HG03457 (cell line): ENCODE measurements around the gene MELTF.

Source experiments
- ATAC-seq: cut with Tn5 transposase; IDR thresholded peaks from one replicate; pipeline ENCODE4 v1.9.1; 2021; ENCODE audit warnings: moderate number of reproducible peaks; ENCODE audit not compliant: unreplicated experiment

The MELTF gene

DNA sequence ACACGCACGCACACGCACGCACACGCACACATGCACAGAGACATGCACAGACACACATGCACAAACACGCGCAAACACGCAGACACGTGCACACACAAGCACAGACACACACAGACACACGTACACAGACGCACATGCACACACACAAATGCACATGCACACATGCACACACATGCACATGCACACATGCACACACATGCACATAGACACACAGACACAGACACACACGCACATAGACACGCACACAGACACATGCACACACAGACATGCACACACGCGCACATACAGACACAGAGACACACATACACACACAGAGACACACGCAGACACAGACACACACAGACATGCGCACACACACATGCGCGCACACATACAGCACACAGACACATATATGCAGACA is 34.6 kb downstream of the MELTF start:
- ATAC-seq, result no peak

DNA sequence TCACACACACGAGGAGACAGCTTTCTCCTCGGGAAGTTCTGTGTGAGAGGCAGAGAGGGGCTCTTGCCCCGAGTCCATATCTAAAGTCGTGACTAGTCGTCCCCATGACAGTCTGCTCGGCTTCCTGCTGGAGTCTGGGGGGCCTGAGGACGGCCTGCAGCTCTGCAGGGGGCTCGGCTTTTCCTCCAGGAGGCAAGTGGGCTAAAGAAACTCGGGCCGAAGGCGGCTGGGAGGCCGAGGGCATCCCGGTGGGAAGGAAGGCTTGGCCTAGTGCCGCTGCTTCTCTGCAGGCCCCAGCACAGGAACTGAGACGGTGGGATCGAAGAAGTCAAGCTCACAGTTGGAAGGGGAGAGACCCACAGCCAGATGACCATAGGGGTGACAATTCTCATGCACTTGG is 35.6 kb downstream of the MELTF start:
- no peak for ATAC-seq

DNA sequence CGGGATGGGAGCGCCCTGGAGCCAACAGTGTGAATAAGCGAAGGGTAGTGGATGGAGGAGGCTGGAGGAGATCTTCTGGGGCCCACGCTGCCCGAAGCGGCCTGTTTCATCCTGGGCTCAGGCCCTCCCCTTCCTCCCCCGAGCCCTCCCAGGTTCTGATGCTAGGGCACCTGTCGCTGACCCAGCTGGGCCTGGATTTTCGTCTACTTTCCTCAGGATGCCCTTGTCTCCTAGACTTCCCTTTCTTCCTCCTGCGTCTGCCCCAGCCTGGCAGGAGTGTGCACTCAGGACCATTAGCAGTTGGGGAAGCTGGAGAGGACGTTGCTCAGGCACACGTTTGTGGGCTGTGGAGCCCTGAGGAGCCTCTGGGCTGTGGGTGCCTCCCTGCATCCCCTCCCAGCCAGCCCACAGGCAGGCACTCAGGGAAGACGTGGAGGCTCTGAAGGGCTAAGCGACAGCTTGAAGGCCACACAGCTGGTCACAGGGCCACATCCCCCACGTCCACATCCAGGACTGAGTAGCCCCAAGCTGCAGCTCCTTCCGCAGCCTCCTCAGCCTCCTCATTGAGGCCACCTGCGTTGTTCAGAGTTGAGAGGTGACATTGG is 37.1 kb downstream of the MELTF start:
- ATAC-seq, result no peak

DNA sequence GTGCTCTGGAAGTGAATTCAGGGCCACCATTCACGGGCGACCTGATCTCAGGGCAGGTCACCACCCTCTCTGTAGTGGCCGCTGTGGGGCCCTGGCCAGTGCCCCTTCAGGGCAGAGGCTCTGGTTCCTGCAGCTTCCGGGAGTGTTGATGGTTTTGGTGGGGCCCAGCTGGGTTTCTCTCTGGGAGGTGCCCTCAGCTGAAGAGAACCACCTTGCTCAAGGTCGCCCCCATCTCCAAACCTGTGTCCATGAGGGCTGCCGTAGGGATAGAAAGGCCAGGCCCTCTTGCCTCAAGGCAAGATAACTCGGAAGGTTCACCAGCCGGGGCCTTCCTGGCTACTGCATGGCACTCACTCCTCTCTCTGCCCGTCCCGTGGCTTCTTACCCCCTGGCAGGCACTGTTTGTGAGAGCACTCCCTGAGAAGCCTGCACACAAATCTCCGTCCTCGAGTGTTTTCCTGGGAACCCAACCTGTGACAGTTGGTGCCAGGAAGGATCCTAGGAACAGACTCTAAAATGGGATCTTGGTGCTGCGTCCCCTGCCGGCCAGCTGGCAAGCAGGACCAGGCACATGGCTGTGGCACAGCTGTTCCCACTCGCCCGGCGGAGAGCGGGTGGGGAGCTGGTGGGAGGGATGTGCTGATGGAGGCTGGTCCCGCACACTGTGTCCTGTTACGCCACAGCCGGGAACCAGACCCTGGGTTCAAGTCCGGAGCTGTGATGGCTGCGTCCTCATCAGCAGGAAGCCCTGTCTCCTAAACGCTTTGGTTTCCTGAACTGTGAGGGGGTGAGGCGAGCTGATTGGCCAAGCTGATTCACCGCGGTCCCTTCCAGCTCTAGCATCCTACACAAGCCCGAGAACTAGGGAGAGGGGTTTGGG is 37.8 kb downstream of the MELTF start:
- no peak for ATAC-seq

DNA sequence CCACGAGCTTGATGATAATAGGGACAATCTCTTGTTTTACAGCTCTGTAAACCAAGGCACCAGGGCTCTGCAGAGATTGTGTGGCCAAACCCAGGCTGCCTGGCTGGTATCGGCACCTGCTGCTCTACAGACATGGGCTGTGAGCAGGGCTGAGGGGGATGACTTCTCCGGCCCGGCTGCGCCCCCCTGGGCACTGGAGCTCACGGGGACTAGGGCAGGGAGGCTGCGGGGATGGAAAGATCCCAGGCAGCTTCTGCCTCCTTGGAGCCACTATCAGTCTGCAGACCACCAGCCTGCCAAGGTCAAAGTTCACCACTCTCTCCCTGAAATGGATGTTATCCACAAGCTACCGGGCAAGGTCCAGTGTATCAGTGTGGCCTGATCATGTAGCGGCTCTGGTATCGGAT is 39.0 kb downstream of the MELTF start:
- no peak for ATAC-seq

DNA sequence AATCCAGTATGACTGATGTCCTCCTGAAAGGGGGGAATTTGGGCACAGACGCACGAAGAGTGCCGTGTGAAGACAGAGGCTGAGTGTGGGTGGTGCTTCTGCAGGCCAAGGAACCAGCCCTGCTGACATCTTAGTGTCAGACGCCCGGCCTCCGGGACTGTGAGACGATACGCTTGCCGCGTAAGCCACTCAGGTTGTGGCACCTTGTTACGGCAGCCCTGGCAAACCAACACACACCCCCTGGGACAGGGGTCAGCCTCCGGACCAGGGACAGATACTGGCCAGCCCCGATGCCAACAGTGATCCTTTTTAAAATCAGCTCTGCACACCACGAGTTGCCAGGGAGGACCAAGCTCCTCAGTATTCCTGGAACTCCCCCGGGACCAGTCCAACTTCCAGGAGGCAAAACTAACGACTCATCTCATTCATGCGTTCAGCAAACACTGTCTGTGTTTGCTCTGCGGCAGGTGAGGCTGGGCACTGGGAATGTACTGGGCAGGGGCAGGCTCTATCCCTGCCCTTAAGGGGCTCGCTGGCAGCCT is 39.8 kb downstream of the MELTF start:
- ATAC-seq, result no peak

DNA sequence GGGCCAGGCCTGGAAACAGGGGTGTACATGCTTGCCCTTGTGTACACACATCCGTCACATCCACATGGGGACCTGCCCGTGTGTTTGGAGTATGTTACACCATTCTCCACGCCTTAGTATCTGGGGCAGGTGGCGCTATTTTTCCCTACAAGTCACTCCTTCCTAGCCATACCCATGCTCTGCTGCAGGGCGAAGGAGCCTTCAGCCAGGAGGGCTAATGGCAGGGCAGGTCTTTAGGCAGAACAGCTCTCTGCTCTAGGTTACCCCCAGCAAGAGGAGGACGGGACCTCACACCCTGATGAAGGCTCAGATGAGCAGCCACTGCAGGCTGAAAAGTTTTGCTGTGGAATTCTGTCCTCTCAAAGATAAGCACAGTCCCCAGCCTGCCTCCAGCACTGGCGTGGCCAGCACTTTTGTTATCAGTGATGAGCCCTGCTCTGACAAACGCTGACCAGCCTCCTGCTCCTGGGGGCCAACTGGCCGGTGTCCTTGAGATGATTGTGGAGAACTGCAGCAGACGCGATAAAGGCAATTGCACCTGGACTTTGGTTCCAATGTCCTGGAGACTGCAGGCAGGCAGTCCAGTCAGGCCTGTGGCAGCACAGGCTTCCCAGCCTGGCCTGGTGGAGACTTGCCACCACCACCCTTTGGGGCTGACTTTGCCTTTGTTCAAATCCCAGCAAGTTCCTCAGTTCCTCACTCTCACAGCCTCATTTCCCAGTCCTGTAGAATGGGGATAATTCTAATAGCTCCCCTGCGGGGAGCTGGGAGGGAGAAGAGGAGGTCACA is 41.2 kb downstream of the MELTF start:
- no peak for ATAC-seq

DNA sequence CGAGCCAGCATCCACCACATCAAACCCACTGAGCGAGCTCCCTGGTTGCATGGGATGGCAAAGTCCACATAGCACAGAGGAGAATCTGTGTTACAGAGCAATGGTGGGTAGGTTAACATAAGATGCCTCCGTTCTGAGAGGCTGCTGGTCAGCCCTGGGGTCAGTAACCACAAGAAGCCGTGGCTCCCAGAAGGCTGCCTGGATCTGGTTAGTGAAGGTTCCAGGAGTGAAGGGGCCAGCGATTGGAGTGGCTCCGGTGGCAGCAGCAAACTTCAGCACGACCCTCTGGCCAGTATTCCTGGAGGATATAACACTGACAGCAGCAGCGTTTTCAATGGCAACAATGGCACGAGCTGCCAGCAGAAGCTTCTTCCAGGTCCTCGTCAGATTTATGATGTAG is 42.6 kb downstream of the MELTF start:
- no peak for ATAC-seq

DNA sequence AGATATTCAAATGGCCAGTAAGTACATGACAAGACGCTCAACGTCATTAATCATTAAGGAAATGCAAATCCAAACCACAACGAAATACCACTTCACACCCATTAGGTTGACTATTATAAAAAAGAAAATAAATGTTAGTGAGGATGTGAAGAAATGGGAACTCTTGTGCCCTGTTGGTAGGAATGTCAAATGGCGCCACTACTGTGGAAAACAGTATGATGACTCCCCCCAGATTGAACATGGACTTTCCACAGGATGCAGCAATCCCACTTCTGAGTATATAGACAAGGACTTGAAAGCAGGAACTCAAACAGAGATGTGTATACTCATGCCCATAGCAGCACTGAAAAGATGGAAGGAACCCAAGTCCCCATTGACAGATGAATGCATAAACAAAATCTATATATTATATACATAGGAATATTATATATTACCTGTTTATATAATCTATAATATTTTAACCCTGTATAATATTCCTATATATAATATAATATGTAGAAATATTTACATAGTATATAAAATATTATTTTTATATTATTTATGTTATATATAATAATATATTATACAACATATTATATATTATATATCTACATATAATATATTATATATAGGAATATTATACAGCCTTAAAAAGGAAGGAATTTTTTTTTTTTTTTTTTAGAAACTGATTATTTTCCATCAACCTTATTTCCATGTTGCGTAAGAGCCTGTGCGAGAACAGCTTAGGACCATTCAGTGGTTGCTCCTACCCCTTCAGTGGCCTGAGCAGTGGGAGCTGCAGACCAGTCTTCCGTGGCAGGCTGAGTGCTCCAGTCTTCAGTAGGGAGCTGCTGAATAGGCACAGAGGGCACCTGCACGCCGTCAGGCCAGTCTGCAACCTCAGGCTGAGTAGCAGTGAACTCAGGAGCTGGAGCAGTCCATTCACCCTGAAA is 43.4 kb downstream of the MELTF start:
- ATAC-seq, result no peak

DNA sequence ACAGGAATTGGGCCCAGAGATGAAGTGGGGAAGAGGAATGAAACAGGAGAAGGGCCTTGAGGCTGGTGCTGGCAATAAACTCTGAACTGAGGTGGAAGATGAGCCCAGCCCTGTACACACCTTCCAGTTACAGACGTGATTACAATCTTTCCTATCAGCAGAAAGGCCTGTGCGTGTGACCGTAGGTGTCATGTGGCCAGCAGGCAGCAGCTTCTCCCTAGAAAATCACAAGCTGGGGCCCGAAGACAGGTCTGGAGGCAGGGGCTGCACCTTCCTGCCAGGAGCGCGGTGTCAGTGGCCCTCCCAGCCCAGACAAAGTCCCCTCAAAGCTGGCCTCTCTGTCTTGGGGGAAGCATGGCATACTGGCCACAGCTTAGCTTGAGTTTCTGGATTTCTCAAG is 44.3 kb downstream of the MELTF start:
- ATAC-seq, result no peak

DNA sequence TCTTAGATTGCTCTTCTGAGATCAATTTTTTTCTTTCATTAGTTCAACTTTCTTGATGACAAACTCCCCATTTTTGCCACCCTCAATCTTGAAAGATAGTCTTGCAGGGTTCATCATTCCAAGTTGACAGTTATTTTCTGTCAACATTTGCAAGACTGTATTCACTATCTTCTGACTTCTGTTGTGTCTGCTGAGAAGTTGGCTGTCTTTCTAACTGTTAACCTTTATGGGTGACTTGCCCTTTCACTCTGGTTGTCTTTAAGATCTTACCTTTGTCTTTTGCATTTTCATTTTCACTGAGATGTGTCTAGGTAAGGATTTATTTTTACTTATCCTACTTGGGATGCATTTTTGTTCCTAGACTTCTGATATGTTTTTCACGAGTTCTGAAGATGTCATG is 46.4 kb downstream of the MELTF start:
- no peak for ATAC-seq

DNA sequence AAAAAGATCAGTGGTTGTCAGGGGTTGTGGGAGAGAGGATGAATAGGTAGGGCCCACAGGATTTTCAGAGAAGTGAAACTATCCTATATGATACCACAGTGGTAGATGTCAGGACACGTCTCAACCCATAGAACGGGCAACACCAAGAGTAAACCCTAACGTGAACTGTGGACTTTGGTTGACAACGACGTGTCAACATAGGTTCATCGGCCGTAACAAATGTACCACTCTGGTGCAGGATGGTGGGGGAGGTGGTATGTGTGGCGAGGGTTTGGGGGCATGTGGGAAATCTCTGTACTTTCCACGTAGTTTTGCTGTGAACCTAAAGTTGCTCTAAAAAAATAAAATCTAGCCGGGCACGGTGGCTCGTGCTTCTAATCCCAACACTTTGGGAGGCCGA is 48.0 kb downstream of the MELTF start:
- no peak for ATAC-seq

DNA sequence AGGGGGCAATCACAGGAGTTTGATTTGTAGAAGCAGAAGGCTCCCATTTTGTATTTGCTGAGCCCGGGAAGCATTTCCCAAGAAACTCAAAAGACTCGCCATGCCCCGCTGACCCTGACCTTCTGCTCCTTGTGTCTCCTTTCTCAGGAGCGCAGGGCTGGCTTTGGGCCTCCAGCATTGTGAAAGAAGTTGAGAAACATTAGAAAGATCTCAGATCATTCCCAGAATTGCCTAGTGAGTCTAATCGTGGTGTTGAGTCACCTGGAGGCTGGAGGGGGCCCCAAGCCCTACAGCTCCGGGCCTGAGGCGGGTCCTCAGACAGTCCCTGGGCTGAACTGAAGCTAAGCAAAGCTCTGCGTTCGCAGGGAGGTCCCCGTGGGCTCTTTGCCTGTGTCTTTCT is 50.1 kb downstream of the MELTF start:
- no peak for ATAC-seq

DNA sequence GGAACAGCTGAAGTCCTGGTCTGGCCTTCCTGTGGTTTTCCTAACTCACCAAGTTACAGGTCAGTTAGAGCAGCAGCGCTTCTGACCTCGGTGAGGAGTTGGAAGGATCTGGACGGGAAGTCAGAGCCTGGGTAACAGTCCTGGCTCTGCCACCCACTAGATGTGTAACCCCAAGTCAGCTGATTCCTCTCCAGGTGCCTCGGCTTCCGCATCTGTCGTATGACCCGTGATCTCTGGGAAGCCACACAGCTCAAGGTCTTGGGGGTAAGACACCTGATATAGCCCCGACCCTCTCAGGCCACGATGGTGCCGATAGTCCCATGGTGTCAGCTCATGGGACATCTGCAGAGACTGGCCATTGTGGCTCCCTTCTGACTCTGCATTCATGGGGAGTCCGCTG is 52.7 kb downstream of the MELTF start:
- no peak for ATAC-seq

DNA sequence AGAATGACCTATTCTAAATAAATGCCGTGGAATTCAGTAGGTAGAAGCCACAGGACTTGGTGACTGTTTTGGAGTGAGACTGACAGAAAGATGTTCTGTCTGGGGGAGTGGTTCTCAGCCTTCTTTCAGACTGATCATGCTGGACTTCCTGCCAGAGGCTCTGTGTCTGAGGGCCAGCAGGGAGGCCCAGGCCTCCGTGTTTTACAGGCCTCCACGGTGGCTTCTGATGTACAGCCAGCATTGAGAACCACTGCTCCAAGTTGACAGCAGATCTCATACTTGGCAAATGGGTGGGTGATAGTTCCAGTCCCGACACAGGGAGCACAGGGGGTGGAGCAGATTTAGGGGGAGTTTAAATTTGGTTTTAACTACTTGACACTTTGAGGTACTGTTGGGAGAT is 54.3 kb downstream of the MELTF start:
- no peak for ATAC-seq

DNA sequence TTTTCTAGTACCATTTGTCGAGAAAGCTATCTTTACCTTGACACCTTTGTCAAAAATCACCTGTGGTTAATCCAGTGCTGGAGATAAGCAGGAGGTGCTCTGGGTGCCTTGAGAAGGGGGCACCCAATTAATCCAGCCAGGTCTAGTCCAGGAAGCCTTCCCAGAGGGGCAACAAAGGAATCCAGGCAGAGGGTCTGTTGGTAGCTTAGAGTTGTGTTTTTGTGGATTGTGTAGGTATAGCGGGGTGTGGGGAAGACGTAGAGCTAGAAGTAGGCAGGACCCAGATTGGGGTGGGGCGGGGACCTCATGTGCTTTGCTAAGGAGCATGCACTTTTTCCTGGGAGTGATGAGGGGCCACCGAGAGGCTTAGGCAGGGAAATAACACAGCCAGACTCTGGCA is 55.0 kb downstream of the MELTF start:
- ATAC-seq, result no peak

DNA sequence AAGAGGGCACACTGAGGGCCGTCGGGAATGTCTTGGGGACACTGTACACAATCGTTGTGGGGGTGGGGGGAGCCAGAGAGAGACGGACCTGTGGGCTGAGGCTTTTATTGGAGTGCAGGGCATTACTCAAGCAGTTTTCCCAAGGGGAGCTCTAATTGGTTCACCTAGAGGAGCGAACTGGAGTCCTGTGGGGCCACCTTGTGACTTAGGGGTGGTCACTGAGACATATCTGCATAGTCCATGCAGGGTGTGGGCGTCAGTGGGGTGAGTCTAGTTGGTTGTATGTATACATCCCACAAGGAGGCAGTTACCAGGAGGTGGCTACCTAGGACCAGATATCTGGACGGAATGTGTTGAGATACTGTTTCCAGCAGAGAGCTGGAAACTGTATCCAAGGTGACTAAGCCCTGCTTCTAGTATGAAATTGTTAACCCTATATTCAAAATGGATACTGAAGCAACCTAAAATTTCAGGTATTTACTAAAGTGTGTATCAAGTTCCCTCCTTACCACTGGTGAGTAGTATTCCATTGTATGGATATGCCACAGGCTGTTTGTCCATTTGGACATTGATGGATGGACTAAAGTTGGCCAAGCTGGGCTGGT is 58.4 kb downstream of the MELTF start:
- ATAC-seq, result no peak

DNA sequence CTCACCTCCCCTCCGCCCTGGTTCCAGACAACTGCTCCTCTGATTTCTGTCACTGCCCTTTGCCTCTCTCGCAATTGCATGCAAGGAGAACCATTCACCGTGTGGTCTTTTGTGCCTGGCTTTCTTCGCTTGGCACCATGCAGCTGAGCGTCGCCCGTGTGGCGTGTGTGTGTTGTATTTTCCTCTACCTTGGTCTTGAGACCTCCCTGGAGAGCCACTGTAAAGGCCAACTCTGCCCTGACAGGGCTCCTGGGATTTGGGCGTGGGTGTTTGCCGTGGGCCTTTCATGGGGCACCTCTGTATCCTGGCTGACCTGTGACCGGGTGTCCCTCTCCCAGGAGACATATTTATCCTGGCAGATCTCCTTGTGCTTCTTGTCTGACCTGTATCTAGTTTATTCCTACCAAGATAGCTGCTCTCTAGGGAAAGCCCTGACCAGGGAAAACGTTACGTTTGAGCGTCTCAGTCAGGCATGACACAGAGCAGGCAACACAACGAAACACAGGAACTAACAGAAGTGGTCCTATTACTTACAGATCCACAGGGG is 59.0 kb downstream of the MELTF start:
- no peak for ATAC-seq

DNA sequence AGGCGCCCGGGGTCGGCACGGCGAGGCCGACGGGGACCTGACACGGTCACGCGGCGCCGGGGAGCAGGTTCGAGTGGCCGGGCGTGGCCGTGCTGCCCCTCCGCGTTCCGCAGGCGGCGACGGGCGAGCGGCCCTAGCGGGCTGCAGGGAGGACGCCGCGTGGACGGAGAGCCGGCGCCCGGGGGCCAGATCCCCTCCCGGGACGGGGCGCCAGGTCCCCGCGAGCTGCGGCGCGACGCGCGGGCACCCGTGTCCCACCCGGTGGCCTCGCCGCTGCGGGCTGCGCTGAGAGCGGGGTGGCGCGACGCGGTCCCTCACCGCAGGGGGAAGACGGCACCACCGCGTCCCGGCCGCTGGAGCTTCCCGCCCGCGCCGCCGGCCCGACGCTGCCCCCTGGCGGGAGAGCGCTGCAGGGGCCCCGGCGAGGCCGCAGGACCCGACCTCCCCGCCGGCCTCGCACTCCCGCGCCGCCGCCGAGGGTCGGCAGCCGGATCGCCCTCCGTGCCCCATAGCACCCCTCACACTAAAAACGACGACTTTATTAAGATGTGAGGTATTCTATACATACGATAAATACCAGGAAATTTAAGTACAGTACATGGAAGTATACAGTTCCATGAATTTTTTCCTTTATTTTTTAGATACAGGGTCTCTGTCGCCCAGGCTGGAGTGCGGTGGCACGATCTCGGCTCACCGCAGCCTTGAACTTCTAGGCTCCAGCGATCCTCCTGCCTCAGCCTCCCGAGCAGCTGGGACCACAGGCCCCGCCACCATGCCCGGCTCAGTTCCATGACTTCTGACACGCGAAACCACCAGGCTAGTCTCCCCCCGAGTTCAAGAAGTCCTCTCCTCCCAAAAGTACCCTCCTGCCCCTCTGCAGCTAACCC is 59.7 kb downstream of the MELTF start:
- ATAC-seq, result no peak
